Umbilical cord (tissue), 2 donors: ENCODE results near the gene CDH1. TPM values are rescaled to one million over a fixed set of nuclear protein-coding genes. Genes with fewer than 3 reads are reported as not detected.

ENCODE experiments used
- DNase-seq: peaks from one replicate; pipeline ENCODE4 v3.0.0-alpha.2; 2015; ENCODE audit warnings: low spot score
- total RNA-seq: library from RNA; depleted of rRNA; stranded (reverse); fragments of >200 nt; gene quantifications from one replicate; pipeline ENCODE4 v1.2.3, GENCODE V29; 2014; ENCODE audit warnings: low replicate concordance; ENCODE audit not compliant: insufficient read depth

CDH1 gene
- total RNA-seq, 1 donor from 2014 or later, result 15.9 TPM

DNA sequence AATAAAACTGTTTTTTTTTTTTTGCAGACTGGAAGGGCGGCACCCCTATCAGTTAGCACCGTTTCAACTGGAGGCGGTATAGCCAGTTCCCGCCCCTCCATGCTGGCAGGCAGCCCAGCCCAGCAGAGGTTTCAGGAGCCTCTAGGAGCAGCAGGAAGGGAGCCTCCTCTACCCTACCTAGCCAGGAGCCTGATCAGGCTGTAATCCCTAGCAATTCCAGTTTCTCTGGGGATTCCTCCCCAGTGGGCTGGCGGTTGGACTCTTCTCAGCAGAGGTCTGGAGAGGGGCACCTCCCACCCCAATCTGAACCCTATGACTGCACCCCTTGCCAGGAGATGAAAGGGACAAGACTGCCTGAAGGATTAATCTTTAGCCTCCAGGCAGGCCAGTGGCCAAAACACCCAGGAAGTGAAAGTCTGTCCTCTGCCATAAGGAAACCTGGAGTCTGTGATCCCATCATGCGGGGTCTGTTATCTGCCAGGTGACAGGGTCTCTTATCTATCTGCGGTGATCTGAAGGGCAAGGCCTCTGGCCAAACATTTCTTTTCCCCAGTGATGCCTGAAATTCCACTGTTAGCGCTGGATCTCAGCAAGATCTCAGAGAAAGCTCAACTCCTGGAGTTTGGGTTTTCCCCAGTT is 4.9 kb upstream of the CDH1 start:
- DNase-seq, result peak; percentile 59

DNA sequence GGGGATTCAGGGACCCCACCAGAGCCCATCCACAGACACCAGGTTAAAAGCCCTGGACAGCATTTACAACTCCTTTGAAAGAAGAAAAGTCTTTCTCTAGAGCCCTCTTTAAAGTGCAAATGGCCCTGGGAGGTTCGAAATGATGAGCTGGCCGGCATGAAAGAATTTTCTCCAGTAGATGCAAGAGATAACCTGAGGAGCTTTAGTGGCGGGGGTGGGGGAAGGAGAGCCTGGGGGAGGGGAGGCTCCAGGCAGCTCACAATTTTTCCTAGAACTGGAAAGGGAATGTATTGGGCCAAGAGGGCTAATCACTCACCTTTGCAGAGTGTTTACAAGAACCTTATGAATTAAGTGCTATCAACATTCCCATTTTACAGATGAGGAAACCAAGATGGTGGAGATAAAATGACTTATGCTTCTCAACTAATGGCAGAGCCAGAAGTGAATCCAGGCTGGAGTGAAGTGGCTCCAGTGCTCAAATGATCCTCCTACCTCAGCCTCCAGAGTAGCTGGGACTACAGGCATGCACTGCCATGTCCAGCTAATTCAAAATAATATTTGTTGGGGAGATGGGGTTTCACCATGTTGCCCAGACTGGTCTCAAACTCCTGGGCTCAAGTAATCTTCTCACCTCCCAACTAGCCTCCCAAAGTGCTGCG is 4.2 kb upstream of the CDH1 start:
- no peak for DNase-seq

DNA sequence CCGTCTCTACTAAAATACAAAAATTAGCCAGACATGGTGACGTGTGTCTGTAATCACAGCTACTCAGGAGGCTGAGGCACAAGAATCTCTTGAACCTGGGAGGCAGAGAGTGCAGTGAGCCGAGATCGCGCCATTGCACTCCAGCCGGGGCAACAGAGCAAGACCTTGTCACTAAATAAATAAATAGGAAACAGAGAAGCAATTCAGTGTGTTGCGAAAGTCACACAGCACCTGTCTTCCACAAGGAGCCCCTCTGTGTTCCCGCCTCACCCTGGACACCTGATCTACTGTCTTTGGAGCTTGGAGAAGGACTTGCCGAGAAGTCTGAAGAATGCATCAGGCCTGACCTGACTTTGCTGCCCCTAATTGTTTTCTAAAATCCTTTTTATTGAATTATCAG is 3.5 kb upstream of the CDH1 start:
- no peak for DNase-seq

DNA sequence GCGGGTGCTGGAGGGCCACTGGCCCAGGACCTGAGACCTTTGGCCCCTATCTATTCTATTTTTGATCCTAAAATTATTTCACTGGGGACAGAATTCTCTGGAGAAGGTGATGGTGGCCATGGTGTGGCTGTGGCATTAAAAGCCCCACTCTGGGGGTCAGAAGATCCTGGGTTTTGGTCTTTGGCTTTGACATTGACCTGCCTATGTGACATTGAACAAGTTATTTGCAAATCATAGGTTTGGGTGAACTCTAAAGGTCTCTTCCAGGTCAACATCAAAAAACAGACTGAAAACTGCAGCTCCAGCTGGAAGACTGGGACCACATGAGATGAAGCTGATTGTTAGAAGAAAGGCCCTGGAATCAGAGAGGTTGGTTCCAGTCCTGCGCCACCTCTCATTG is 2.3 kb upstream of the CDH1 start:
- DNase-seq, result no peak

DNA sequence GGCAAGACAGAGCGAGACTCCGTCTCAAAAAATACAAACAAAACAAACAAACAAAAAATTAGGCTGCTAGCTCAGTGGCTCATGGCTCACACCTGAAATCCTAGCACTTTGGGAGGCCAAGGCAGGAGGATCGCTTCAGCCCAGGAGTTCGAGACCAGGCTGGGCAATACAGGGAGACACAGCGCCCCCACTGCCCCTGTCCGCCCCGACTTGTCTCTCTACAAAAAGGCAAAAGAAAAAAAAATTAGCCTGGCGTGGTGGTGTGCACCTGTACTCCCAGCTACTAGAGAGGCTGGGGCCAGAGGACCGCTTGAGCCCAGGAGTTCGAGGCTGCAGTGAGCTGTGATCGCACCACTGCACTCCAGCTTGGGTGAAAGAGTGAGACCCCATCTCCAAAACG is 531 bp upstream of the CDH1 start:
- no peak for DNase-seq

DNA sequence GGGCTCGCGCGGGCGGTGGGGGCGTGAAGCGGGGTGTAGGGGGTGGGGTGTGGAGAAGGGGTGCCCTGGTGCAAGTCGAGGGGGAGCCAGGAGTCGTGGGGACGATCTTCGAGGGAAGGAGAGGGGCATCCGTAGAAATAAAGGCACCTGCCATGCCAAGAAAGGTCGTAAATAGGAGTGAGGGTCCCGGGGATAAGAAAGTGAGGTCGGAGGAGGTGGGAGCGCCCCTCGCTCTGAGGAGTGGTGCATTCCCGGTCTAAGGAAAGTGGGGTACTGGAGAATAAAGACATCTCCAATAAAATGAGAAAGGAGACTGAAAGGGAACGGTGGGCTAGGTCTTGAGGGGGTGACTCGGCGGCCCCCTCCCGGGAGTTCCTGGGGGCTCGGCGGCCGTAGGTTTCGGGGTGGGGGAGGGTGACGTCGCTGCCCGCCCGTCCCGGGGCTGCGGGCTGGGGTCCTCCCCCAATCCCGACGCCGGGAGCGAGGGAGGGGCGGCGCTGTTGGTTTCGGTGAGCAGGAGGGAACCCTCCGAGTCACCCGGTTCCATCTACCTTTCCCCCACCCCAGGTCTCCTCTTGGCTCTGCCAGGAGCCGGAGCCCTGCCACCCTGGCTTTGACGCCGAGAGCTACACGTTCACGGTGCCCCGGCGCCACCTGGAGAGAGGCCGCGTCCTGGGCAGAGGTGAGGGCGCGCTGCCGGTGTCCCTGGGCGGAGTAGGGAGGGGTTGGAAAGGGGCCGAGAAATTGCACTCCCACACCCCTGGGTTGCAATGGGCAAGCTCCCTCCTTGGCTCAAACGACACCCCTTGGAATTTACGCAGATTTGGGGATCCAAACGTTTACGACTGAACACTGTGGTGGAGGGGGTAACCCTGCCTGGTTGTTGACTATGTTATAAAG is 888 bp downstream of the CDH1 start:
- DNase-seq, result no peak

DNA sequence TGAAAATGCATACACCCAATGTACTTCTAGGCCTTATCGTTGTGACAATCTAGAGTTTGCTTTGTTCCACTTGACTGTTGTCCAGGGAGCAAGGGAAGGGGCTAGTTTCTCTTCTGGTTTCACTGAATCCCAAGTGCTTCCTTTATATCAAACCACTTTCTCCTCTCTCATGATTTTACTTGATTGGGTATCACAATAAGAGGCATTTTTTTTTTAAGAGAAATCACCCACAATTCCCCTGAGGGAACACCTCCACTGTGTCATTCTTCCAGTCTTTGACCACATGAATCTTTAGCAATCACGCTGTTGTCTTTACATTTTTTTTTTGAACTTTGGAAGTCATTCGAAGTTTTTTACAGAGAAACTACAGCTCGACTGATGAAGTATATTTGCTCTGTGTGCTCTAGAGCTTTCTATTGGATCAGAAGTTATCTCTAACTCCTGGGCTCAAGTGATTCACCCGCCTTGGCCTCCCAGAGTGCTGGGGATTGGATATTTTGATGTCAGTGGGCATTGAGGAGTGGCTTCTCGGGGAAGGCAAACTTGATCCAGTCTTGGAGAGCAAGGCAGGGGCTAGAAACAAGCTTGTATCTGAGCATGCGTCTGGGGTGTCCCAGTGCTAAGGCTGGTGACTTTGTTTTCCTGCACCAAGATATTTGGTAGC is 3.0 kb downstream of the CDH1 start:
- peak; percentile 55 for DNase-seq

DNA sequence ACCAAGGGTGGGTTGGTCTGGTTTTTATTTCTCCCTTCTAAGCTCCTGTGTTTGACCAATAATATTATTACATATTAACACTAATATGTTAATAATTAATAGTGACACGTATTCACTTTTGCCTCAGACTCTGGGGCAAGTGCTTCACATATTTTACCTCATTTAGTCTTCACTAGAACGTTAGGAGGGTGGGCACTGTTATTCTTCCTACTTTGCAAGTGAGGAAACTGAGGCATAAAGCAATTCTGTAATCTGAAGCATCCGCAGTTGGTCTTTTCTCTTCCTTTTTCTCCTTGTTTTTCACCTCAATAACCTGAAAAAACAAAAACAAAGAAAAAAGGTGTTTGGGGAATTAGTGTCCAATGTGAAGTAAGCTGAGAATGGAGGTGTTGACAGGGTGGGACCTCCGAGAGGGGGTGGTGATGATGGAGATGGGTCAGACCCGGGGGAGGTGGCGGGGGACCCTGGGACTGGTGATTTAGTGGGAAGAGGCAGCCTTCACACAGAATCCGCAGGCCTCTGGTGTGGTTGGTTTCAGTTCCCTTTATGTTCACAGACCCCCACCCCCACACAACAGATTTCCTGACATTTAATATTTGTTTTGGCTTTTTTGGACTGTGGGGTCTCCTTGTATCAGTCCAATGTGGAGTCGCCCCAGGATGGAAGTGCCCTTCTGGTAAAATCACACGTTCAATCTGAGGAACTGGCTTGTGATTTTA is 3.7 kb downstream of the CDH1 start:
- no peak for DNase-seq

DNA sequence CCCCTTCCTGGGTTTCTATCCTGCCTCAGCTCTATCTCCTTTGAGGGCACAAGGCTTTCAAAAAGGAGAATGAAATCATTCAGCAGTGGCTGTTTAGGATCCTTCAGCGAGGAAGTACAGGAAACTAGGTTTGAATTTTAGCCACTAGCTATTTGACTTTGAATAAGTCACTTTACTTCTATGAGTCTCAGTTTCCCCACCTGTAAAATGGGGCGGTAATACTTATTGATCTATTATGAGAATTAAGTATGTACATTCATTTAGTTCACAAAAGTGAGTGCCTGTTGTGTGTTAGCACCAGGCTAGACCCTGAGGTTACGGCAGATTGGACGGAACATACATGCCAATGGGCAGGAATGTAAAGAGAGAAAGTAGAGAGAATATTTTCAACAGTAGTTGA is 6.6 kb downstream of the CDH1 start:
- no peak for DNase-seq

DNA sequence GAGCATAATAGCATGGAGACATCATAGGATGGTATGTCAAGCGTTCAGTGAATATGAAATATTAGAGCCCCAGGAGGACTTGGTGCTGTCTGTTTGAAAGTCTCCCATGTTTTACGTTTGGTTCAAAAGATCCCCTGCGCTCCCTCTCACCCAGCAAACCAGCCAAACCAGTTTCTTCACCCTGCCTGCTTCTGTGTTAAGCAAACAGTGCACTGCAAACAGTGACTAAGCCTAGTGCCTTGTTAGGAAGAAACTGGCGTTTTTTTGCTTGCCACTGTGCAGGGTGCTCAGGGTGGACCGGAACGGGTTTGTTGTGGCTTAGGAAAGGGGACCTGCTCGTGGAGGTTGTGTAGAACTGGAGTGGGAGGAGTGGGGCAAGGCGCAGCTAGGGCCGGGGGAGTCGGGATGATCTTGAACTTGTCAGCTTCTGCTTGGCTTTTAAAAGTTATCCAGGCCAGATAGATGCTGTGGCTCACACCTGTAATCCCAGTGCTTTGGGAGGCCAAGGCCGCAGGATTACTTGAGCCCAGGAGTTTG is 7.7 kb downstream of the CDH1 start:
- DNase-seq, result peak; percentile 75

DNA sequence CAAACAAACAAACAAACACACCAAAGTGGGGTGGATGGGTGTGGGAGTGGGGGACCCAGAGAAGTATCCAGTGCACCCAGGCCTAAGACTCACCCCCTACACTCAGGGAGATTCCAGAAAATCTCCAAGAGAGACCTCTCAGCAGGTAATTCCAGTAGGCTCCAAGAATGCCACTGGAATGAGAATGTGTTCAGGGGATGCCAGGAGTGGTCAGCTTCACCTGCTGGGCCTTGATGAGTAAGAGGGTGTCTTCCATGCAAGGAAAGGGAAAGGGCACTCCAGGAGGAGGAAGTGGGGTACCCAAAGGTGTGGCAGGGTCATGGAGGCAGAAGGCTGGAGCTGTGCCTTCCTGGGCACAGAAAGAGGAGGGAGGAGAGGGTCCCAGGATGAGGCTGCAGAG is 9.9 kb downstream of the CDH1 start:
- no peak for DNase-seq

DNA sequence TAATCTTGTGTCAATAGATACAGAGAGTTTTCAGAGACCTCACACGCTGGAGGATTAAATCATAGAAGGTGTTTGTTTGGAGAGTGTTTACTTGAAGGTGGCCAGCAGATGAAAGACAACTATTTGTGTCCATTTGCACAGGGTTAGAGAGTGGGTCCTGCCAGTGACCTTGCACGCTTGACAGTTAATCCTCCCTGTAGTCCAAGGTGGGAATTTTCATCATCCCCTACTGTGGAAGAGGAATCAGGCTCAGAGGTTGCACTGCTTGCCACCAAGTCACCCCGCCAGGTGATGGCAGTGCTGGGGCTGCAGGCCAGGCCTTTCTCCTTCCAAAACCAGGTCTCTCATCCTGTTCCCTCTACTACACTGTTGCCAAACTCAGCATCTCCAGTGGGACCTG is 12.3 kb downstream of the CDH1 start:
- no peak for DNase-seq

DNA sequence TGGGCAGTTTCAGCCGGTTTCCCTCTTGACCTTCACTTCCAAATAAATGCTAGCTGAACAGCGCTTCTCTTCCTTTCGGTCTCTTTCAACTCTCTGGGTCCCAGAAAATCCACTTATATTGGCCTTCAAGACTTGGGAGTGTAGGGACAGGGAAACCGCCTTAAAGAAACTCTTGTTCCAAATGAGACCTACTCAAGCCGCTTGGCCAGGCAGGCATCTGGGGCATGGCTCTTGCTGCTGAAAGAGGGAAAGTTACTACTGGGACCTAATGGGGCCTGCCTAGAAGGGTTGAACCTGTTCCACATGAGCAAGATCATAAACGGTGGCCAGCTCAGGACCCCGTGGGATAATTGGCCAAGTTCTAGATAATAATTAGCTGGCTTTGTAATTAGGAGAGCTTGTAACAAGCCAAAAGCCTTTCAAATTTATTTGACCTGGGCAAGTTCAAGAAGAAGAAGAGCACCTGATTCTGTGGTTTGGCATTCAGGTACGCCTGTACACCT is 13.2 kb downstream of the CDH1 start:
- no peak for DNase-seq

DNA sequence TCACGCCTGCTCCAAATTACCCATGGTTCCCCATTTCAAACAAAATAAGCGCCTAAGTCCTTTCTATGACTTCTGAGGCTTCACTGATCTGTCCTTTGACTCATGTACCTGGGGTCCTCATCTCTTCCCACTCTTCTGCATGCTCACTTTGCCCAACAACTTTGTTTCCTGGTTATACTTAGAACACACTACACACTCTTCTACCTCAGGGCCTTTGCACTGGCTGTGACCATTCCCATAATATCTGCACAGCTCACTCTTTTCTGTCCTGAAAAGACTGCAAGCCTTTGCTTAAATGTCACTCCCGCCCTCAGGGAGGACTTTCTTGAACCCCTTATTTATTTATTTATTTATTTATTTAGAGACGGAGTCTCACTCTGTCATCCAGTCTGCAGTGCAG is 14.1 kb downstream of the CDH1 start:
- DNase-seq, result no peak

DNA sequence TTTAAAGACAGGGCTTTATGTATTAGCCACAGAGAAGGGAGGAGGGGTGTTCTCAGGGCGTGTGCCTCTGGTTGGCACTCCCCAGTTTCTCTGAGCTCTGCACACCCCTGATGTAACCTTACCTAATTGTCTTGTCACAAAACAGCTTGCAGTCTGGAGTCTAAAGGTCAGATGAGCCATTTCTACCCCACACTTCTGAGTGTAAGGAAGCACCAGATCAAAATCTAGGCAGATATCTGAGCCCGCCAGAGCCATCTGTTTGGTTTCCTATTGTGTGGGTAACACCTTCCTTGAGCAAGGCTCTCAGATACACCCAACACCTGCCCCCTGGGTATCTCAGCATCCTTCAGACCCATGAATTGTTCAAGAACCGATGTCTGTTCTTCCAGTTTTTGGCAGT is 15.5 kb downstream of the CDH1 start:
- DNase-seq, result no peak

DNA sequence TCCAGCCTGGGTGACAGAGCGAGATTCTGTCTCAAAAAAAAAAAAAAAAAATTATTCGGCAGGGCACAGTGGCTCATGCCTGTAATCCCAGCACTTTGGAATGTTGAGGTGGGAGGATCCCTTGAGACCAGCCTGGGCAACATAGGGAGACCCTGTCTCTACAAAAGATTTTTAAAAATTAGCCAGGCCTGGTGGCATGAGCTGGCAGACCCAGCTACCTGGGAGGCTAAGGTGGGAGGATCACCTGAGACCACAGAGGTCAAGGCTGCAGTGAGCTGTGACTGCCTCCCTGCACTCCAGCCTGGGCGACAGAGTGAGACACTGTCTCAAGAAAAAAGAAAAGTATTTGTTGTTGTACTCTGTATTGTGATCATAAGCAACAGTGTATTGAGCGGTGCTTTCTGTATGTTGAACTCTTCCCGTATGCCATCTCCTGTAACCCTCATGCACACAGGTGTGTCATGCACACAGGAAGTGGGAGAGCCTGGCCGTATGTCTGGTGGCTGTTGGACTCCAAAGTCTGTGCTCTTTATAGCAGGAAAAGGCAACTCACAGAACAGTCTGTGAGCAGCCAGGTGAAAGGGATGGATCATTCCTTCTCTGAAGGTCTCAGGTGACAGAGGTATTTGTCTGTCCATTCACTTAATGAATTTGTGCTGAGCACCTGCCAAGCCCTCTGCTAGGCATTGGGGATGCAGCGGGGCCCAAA is 17.1 kb downstream of the CDH1 start:
- DNase-seq, result no peak

DNA sequence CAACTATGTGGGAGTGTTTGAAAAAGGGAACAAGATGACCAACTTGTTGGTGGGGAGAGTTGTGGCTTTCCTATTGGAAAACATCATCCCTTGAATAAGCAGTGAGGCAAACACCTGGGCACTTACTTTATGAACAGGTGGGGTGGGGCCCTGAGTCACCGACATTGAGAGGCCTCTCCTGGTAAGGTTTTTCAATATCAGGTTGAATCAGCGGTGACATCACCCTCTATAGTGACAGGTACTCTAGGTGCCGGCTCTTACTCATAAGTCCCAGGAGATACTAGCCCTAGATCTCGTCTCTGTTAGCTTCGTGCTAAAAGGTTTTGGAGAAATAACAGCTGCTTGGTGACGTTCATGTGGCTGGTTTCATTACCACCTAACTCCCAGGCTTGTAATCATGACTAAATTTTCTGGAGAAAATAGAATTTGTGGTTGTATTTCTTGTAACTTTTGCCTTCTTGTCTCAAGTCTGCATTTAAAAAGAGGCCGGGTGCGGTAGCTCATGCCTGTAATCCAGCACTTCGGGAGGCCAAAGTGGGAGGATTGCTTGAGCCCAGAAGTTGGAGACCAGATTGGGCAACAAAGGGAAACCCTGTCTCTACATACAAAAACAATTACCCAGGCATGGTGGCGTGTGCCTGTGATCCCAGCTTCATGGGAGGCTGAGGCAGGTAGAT is 19.3 kb downstream of the CDH1 start:
- no peak for DNase-seq

DNA sequence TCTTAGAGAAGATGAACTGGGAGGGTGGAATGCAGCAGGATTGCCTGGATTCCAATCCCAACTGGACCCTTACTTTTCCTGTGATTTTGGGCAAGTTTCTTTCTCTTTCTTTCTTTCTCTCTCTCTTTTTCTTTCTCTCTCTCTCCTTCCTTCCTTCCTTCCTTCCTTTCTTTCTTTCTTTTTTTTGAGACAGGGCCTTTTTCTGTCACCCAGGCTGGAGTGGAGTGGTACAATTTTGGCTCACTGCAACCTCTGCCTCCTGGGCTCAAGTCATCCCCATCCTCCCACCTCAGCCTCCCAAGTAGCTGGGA is 20.5 kb downstream of the CDH1 start:
- DNase-seq, result no peak

DNA sequence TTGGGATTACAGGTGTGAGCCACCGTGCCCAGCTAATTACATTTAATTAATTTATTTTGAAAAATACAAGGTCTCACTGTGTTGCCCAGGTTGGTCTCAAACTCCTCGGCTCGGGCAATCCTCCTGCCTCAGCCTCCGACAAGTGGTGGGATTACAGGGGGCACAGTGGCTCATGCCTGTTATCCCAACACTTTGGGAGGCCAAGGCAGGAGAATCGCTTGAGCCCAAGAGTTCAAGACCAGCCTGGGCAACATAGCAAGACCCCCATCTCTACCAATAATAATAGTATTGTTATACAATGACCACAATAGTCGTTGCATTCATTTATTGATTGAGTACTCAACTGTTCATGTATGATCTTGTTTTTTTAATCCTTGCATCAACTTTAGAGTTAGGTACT is 22.0 kb downstream of the CDH1 start:
- DNase-seq, result no peak

DNA sequence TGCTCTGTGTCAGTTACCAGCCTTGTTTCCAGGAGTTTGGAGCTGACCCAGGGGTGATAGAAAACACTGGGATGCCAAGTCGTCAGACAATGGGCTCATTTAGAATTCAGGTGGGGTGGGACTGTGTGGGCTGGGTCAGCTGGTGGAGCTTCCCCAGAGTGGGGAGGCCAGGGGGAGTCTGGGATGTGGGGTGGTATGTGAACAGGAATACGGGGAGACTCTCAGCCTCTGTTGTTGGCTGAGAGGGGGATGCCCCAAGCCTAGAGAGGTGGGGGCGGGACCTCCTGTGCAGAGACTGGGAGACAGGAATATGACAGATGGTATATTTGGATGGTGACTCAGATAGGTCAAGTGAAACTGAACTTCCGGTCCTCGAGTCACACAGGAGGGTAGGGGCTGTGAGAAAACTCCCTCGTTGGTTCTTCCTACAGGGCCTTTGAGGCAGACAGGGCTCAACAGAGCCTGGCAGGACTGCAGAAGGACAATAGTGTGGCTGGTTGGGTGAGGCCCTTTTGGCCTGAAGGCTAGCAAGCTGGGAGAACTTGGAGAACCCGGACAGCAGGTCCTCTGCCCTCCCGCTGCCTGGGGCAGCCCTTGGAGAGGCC is 23.7 kb downstream of the CDH1 start:
- peak; percentile 23 for DNase-seq
